ENCODE results near the gene TRNP1. TPM values are rescaled to one million over a fixed set of nuclear protein-coding genes. Genes with fewer than 3 reads are reported as not detected.

The TRNP1 gene
- polyA plus RNA-seq, 3 donors: 0.55 to 2.8 (median 0.92) TPM

DNA sequence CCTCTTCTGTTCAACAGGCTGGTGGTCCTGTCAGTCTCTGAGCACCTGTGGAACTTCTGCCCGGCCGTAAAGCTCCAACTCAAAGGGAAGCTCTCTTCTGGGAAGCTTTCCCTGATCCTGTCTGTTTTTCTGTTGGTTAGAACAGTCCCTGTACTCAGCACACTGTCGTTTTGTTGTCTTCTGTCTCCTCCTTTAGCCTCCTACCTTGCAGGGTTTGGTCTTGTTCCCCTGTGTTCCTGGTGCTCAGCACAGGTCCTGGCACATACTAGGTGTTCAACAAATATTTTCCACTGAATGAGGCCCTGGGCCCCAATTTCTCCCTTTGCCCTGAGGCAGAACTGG lies 32.9 kb upstream of the TRNP1 start:
- H3K4me3 ChIP-seq (replicated peaks in 1 of 3; ENCODE audit: low read depth in 2 of 3, low read length in 3 of 3): peak overlapping the region in 1 of 3 experiments; percentile 68
- peaks cover 3 to 4% of the 10 kb centered on the region in 2 donors for H3K36me3 Mint-ChIP-seq
- H2AFZ ChIP-seq (ENCODE audit: insufficient read depth, low read depth, low read length, poor library complexity, severe bottlenecking): no peak overlapping the region
- peaks cover 33 to 42% of the 10 kb centered on the region in 2 donors for H3K27me3 ChIP-seq (ENCODE audit: control insufficient read depth in 2 of 2, insufficient read depth in 2 of 2, low read length in 2 of 2)
- no peak overlapping the region for H3K27ac ChIP-seq (ENCODE audit: low read depth in 1 of 2, low read length in 2 of 2)
- H3K4me1 ChIP-seq (ENCODE audit: control insufficient read depth in 1 of 2, insufficient read depth in 2 of 2, low read length in 2 of 2): peaks cover 7 to 14% of the 10 kb centered on the region in 2 donors
- 45% methylated on average over 3 of the region's 3 CpGs for WGBS (ENCODE audit: insufficient coverage)
- no peaks in the 10 kb centered on the region for H3K36me3 ChIP-seq (replicated peaks in 1 of 2; ENCODE audit: control insufficient read depth in 1 of 2, insufficient read depth in 2 of 2, low read length in 2 of 2)
- H3K27me3 Mint-ChIP-seq (ENCODE audit: low read depth in 3 of 3): peaks cover 43 to 61% (median 51%) of the 10 kb centered on the region in 3 donors
- H3K9me3 ChIP-seq (replicated peaks in 1 of 2; ENCODE audit: control insufficient read depth in 1 of 2, insufficient read depth in 1 of 2, low read length in 2 of 2): peaks cover 0 to 11% of the 10 kb centered on the region in 2 donors
- TF ChIP-seq, protein P1, sequence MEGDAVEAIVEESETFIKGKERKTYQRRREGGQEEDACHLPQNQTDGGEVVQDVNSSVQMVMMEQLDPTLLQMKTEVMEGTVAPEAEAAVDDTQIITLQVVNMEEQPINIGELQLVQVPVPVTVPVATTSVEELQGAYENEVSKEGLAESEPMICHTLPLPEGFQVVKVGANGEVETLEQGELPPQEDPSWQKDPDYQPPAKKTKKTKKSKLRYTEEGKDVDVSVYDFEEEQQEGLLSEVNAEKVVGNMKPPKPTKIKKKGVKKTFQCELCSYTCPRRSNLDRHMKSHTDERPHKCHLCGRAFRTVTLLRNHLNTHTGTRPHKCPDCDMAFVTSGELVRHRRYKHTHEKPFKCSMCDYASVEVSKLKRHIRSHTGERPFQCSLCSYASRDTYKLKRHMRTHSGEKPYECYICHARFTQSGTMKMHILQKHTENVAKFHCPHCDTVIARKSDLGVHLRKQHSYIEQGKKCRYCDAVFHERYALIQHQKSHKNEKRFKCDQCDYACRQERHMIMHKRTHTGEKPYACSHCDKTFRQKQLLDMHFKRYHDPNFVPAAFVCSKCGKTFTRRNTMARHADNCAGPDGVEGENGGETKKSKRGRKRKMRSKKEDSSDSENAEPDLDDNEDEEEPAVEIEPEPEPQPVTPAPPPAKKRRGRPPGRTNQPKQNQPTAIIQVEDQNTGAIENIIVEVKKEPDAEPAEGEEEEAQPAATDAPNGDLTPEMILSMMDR (IDR thresholded peaks at IDR 0.05): no peak
- no peaks in the 10 kb centered on the region for H3K79me2 ChIP-seq (ENCODE audit: insufficient read depth, low read length)
- peak overlapping the region; percentile 54 for H3K9ac ChIP-seq (ENCODE audit: insufficient read depth, low read length, poor library complexity, severe bottlenecking)
- no peaks in the 10 kb centered on the region for H4K20me1 ChIP-seq (ENCODE audit: insufficient read depth, low read length)
- H3K4me3 Mint-ChIP-seq: peak overlapping the region; percentile 39 to 91
- peak overlapping the region; percentile 77 for H3K4me2 ChIP-seq (replicated peaks; ENCODE audit: extremely low read depth, low read length, poor library complexity, severe bottlenecking)
- intact Hi-C loops (cut with micrococcal nuclease): no loop called here
- H3K9me3 Mint-ChIP-seq: peaks cover 2 to 8% (median 5%) of the 10 kb centered on the region in 7 donors
- DNase-seq: no peak
- H3K27ac Mint-ChIP-seq: peak overlapping the region in 1 of 7 donors; percentile 35
- H3K4me1 Mint-ChIP-seq: peaks cover 18% of the 10 kb centered on the region

GRCh38 chr1:26961826-26962225 lies 31.7 kb upstream of the TRNP1 start:
- Histone ChIP-seq H3K4me2 (replicated peaks; ENCODE audit: extremely low read depth, low read length, poor library complexity, severe bottlenecking) (no peak overlapping the region), H3K36me3 (replicated peaks in 1 of 2; ENCODE audit: control insufficient read depth in 1 of 2, insufficient read depth in 2 of 2, low read length in 2 of 2) (no peaks in the 10 kb centered on the region), H2AFZ (ENCODE audit: insufficient read depth, low read depth, low read length, poor library complexity, severe bottlenecking) (no peak overlapping the region), H3K9me3 (replicated peaks in 1 of 2; ENCODE audit: control insufficient read depth in 1 of 2, insufficient read depth in 1 of 2, low read length in 2 of 2) (peaks cover 0 to 11% of the 10 kb centered on the region in 2 donors), H4K20me1 (ENCODE audit: insufficient read depth, low read length) (no peaks in the 10 kb centered on the region), H3K4me1 (ENCODE audit: control insufficient read depth in 1 of 2, insufficient read depth in 2 of 2, low read length in 2 of 2) (peaks cover 7 to 14% of the 10 kb centered on the region in 2 donors), H3K27me3 (ENCODE audit: control insufficient read depth in 2 of 2, insufficient read depth in 2 of 2, low read length in 2 of 2) (peaks cover 33 to 42% of the 10 kb centered on the region in 2 donors), H3K4me3 (replicated peaks in 1 of 3; ENCODE audit: low read depth in 2 of 3, low read length in 3 of 3) (no peak overlapping the region), H3K27ac (ENCODE audit: low read depth in 1 of 2, low read length in 2 of 2) (no peak overlapping the region), H3K9ac (ENCODE audit: insufficient read depth, low read length, poor library complexity, severe bottlenecking) (no peak overlapping the region), H3K79me2 (ENCODE audit: insufficient read depth, low read length) (no peaks in the 10 kb centered on the region)
- H3K4me1 Mint-ChIP-seq: peaks cover 18% of the 10 kb centered on the region
- H3K36me3 Mint-ChIP-seq: peaks cover 3 to 4% of the 10 kb centered on the region in 2 donors
- TF ChIP-seq, protein P1 (IDR thresholded peaks at IDR 0.05): no peak
- no peak overlapping the region for H3K27ac Mint-ChIP-seq
- no peak for DNase-seq
- H3K9me3 Mint-ChIP-seq: peaks cover 0 to 4% (median 2%) of the 10 kb centered on the region in 7 donors
- peak overlapping the region in 1 of 2 donors; percentile 22 for H3K4me3 Mint-ChIP-seq
- peaks cover 46 to 61% (median 51%) of the 10 kb centered on the region in 3 donors for H3K27me3 Mint-ChIP-seq (ENCODE audit: low read depth in 3 of 3)
- 17% methylated on average over 2 of the region's 3 CpGs for WGBS (ENCODE audit: insufficient coverage)
- intact Hi-C loops (cut with micrococcal nuclease): no loop called here
